ENCODE measurements around the gene FRG2. TPM values are rescaled to one million over a fixed set of nuclear protein-coding genes. Genes with fewer than 3 reads are reported as not detected.

The FRG2 gene
- total and polyA plus RNA-seq, 2 of the 13 experiments (the other 11 are each of a cell fraction or from before 2014, with no cell fraction given) = not detected

DNA sequence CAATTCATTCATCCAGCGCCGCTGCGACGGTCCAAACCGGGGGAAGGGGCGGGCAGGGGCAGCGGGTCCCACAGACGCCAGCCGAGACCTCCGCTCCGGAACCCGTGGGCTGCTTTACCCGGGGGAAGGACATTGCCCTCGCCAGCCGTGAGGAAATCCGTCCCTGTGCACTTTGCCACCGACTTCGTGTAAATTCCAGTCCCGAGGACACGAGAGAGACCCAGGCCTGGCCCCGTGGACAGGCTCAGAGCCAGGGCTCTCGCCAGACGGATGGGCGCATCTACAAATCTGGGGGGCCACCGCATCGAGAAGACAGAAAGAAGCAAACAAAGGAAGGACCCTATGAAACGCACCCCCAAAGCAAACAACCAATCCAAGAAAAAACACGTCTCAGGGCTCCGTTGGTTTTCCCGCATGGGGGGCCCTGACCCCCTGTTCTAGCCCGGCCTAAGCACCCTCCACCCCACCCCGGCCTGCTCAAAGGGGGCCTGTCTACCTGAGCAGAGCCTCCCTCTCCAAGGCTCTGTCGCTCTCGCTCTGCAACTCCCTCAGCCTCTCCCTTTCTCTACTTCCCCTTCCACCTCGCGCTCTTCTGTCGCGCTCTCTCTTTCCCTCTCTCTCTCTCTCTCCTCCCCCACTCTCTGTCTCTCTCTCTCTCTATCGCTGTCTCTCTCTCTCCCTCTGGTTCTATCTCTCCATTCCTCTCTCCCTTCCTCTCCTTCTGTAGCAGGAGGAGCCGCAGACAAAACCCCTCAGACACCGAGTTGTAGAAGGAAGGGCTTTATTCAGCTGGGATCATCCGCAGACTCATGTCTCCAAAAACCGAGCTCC lies 11.3 kb downstream of the FRG2 start:
- ChIA-PET POLR2A (no interaction called here), CTCF (ENCODE audit: low intra/inter-chr PET ratio, low total read pairs) (no interaction called here)
- Histone ChIP-seq H3K9ac (ENCODE audit: insufficient read depth, low read depth, low read length) (no peak overlapping the region), H2AFZ (ENCODE audit: low read length) (no peak overlapping the region), H3K4me1 (ENCODE audit: insufficient read depth, low read length) (no peaks in the 10 kb centered on the region), H3K4me3 (replicated peaks in 1 of 3; ENCODE audit: insufficient read depth in 1 of 3, low read depth in 2 of 3, low read length in 3 of 3) (no peak overlapping the region), H3K27ac (ENCODE audit: extremely low read length, insufficient read depth, low read length) (no peak overlapping the region), H3K79me2 (ENCODE audit: insufficient read depth, low read length) (no peaks in the 10 kb centered on the region), H3K27me3 (ENCODE audit: control insufficient read depth in 1 of 2, insufficient read depth in 2 of 2, low read length in 2 of 2) (peaks cover 4 to 22% of the 10 kb centered on the region in 2 experiments; a peak in 3 of 5 replicates), H4K20me1 (ENCODE audit: insufficient read depth, low read length) (no peaks in the 10 kb centered on the region), H3K4me2 (ENCODE audit: low read depth, low read length) (no peak overlapping the region), H3K9me3 (ENCODE audit: low read length) (no peaks in the 10 kb centered on the region), H3K36me3 (replicated peaks in 1 of 2; ENCODE audit: control insufficient read depth in 1 of 2, insufficient read depth in 2 of 2, low read length in 2 of 2) (no peaks in the 10 kb centered on the region)
- in situ Hi-C loops (cut with HindIII; ENCODE audit: extremely low pct_ligation_motif_present, low pct_unique_long_range_greater_than_20kb) (no loop called here), intact Hi-C loops (cut with micrococcal nuclease; ENCODE audit: unreplicated experiment) (no loop called here)
- WGBS (ENCODE audit: low lambda C conversion rate) = 48% methylated on average over 32 of the region's 43 CpGs
- ATAC-seq = no peak; the same call in 2 of the 3 replicates
- no TSS peak for BruUV-seq (replicated peaks)
- FAIRE-seq = no peak
- DNase-seq (ENCODE audit: low spot score) = no peak
- TF ChIP-seq, protein P1, sequence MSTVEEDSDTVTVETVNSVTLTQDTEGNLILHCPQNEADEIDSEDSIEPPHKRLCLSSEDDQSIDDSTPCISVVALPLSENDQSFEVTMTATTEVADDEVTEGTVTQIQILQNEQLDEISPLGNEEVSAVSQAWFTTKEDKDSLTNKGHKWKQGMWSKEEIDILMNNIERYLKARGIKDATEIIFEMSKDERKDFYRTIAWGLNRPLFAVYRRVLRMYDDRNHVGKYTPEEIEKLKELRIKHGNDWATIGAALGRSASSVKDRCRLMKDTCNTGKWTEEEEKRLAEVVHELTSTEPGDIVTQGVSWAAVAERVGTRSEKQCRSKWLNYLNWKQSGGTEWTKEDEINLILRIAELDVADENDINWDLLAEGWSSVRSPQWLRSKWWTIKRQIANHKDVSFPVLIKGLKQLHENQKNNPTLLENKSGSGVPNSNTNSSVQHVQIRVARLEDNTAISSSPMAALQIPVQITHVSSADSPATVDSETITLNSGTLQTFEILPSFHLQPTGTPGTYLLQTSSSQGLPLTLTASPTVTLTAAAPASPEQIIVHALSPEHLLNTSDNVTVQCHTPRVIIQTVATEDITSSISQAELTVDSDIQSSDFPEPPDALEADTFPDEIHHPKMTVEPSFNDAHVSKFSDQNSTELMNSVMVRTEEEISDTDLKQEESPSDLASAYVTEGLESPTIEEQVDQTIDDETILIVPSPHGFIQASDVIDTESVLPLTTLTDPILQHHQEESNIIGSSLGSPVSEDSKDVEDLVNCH (CRISPR knock-in tag; IDR thresholded peaks at IDR 0.05) = no peak
- TF ChIP-seq KDM3A (CRISPR knock-in tag; IDR thresholded peaks at IDR 0.05; ENCODE audit: low read depth) (no peak), ZNF20 (CRISPR knock-in tag; IDR thresholded peaks at IDR 0.05) (no peak), ATM (IDR thresholded peaks at IDR 0.05; ENCODE audit: borderline replicate concordance) (no peak), ZNF446 (CRISPR knock-in tag; IDR thresholded peaks at IDR 0.05) (no peak), HNRNPH1 (optimal IDR thresholded peaks at IDR 0.05; ENCODE audit: low read depth, low read length) (no peak), KDM1A (CRISPR knock-in tag; IDR thresholded peaks at IDR 0.05) (no peak), DNMT1 (CRISPR knock-in tag; IDR thresholded peaks at IDR 0.05) (no peak)
- TF ChIP-seq, protein P2, sequence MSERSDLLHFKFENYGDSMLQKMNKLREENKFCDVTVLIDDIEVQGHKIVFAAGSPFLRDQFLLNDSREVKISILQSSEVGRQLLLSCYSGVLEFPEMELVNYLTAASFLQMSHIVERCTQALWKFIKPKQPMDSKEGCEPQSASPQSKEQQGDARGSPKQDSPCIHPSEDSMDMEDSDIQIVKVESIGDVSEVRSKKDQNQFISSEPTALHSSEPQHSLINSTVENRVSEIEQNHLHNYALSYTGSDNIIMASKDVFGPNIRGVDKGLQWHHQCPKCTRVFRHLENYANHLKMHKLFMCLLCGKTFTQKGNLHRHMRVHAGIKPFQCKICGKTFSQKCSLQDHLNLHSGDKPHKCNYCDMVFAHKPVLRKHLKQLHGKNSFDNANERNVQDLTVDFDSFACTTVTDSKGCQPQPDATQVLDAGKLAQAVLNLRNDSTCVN (CRISPR knock-in tag; IDR thresholded peaks at IDR 0.05; ENCODE audit: borderline replicate concordance) = no peak
- TF ChIP-seq, protein P3, sequence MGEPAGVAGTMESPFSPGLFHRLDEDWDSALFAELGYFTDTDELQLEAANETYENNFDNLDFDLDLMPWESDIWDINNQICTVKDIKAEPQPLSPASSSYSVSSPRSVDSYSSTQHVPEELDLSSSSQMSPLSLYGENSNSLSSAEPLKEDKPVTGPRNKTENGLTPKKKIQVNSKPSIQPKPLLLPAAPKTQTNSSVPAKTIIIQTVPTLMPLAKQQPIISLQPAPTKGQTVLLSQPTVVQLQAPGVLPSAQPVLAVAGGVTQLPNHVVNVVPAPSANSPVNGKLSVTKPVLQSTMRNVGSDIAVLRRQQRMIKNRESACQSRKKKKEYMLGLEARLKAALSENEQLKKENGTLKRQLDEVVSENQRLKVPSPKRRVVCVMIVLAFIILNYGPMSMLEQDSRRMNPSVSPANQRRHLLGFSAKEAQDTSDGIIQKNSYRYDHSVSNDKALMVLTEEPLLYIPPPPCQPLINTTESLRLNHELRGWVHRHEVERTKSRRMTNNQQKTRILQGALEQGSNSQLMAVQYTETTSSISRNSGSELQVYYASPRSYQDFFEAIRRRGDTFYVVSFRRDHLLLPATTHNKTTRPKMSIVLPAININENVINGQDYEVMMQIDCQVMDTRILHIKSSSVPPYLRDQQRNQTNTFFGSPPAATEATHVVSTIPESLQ (CRISPR knock-in tag; conservative IDR thresholded peaks at IDR 0.05) = no peak
- TF ChIP-seq, protein P4, sequence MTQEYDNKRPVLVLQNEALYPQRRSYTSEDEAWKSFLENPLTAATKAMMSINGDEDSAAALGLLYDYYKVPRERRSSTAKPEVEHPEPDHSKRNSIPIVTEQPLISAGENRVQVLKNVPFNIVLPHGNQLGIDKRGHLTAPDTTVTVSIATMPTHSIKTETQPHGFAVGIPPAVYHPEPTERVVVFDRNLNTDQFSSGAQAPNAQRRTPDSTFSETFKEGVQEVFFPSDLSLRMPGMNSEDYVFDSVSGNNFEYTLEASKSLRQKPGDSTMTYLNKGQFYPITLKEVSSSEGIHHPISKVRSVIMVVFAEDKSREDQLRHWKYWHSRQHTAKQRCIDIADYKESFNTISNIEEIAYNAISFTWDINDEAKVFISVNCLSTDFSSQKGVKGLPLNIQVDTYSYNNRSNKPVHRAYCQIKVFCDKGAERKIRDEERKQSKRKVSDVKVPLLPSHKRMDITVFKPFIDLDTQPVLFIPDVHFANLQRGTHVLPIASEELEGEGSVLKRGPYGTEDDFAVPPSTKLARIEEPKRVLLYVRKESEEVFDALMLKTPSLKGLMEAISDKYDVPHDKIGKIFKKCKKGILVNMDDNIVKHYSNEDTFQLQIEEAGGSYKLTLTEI (CRISPR knock-in tag; conservative IDR thresholded peaks at IDR 0.05) = no peak
- TF ChIP-seq, protein P5, sequence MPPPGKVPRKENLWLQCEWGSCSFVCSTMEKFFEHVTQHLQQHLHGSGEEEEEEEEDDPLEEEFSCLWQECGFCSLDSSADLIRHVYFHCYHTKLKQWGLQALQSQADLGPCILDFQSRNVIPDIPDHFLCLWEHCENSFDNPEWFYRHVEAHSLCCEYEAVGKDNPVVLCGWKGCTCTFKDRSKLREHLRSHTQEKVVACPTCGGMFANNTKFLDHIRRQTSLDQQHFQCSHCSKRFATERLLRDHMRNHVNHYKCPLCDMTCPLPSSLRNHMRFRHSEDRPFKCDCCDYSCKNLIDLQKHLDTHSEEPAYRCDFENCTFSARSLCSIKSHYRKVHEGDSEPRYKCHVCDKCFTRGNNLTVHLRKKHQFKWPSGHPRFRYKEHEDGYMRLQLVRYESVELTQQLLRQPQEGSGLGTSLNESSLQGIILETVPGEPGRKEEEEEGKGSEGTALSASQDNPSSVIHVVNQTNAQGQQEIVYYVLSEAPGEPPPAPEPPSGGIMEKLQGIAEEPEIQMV (CRISPR knock-in tag; IDR thresholded peaks at IDR 0.05; ENCODE audit: low read depth) = no peak

Measured in HepG2 (cell line).